ENCODE data around the gene PACS1.

Gene PACS1

GRCh38 chr11:66068154-66068821 is 1.8 kb upstream of the PACS1 start:
- H3K36me3 ChIP-seq = peaks cover 46 to 51% (median 47%) of the 10 kb centered on the region in 3 donors
- H3K27ac ChIP-seq = peak overlapping the region; percentile 94 to 97
- intact Hi-C loops (cut with DNase I; ENCODE audit: low total_unique reads) = no loop called here
- peaks cover 5 to 31% (median 25%) of the 10 kb centered on the region in 4 donors for H3K4me1 ChIP-seq
- no peaks in the 10 kb centered on the region for H3K9me3 ChIP-seq
- DNase-seq = peak; percentile 71 to 81
- H3K27me3 ChIP-seq = no peaks in the 10 kb centered on the region
- peak; percentile 71 to 87 for TF ChIP-seq CTCF (IDR thresholded peaks at IDR 0.05)
- no peak overlapping the region for H3K4me3 ChIP-seq

DNA sequence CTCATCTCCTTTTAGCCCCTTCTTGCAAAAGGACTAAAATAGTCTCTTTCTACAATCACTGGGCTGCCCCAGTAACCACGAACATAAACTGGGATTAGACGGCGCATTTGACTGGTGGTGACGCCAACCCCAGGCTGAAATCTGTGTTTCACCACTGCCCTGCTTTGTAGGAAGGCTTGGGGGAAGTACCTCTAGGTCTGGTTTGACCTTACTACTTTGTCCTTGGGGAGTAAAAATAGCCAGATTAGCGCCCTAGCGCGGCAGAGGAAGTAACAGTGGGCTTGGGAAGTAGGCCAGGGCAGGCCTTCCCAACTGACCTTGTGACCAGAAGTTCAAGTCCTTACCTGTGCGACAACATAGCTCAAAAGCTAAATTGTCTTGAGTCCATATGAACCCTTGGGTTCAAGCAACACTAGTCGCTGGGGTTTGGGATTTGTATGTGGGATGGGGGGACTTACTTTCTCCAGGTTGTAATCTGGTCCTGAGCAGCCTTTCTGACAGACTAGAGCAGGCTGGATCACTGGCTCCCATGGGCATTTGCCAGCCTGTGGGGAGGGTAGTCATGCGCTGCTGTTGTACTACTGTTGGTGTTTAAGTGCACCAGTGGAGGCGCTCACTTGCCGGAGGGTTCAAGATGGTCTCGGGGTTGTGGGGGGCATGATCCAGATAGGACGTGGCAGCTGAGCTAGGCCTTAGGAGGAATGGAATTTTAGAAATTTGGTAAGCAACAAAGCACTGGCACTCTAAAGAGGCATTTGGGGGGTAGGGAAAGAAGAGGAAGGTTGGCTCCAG is 953 bp upstream of the PACS1 start:
- intact Hi-C loops (cut with DNase I; ENCODE audit: low total_unique reads) = no loop called here
- peak overlapping the region; percentile 94 to 97 for H3K27ac ChIP-seq

GRCh38 chr11:66070604-66071380 is 720 bp downstream of the PACS1 start:
- no peak for TF ChIP-seq CTCF (IDR thresholded peaks at IDR 0.05)
- peak overlapping the region; percentile 60 to 90 for H3K4me3 ChIP-seq
- peaks cover 5 to 31% (median 25%) of the 10 kb centered on the region in 4 donors for H3K4me1 ChIP-seq
- DNase-seq = peak; percentile 73 to 85
- intact Hi-C loops (cut with DNase I; ENCODE audit: low total_unique reads) = no loop called here
- no peaks in the 10 kb centered on the region for H3K27me3 ChIP-seq
- H3K27ac ChIP-seq = peak overlapping the region; percentile 94 to 97
- H3K36me3 ChIP-seq = peaks cover 22 to 33% (median 30%) of the 10 kb centered on the region in 3 donors
- no peaks in the 10 kb centered on the region for H3K9me3 ChIP-seq

More for the DNA sequence above, 953 bp upstream of the PACS1 start:
- Histone ChIP-seq H3K36me3 (peaks cover 38 to 43% (median 38%) of the 10 kb centered on the region in 3 donors), H3K4me1 (peaks cover 5 to 31% (median 25%) of the 10 kb centered on the region in 4 donors), H3K27me3 (no peaks in the 10 kb centered on the region), H3K4me3 (peak overlapping the region; percentile 60 to 90), H3K9me3 (no peaks in the 10 kb centered on the region)
- peak in 1 of 2 experiments; percentile 13 for TF ChIP-seq CTCF (IDR thresholded peaks at IDR 0.05)
- peak; percentile 62 to 86 for DNase-seq

DNA sequence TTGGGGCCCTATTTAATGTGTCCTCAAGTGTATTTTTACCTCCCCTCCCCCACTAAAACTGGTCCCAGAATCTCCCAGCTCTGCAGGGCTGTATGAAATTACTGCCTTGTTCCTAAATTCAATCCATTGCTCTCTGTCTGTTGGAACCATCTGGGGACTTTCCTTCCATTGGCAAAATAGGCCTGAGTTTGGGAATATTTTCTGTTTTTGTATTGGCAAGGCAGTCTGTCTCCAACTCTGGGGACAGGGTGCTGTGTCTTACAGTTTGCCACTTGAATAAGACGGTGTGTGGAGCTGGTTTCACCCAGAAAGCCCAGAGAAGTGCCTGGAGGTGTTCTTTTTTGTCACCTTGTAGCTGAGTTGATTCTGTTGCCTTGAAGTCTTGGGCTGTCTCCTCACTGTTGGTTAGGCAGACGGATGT is 1.3 kb downstream of the PACS1 start:
- Histone ChIP-seq H3K9me3 (no peaks in the 10 kb centered on the region), H3K27me3 (no peaks in the 10 kb centered on the region), H3K4me1 (peaks cover 5 to 33% (median 28%) of the 10 kb centered on the region in 4 donors), H3K4me3 (peak overlapping the region; percentile 60 to 90), H3K27ac (peak overlapping the region; percentile 94 to 97), H3K36me3 (peaks cover 16 to 27% (median 24%) of the 10 kb centered on the region in 3 donors)
- DNase-seq = no peak
- TF ChIP-seq CTCF (IDR thresholded peaks at IDR 0.05) = no peak
- intact Hi-C loops (cut with DNase I; ENCODE audit: low total_unique reads) = no loop called here

- Histone ChIP-seq H3K27ac (peak overlapping the region; percentile 94 to 97), H3K4me1 (peaks cover 5 to 40% (median 35%) of the 10 kb centered on the region in 4 donors), H3K4me3 (no peak overlapping the region), H3K27me3 (no peaks in the 10 kb centered on the region), H3K9me3 (no peaks in the 10 kb centered on the region), H3K36me3 (peaks cover 10 to 20% (median 17%) of the 10 kb centered on the region in 3 donors)
- intact Hi-C loops (cut with DNase I; ENCODE audit: low total_unique reads) = no loop called here
- no peak for TF ChIP-seq CTCF (IDR thresholded peaks at IDR 0.05)
- DNase-seq = no peak
Observed at GRCh38 chr11:66072081-66072480, 2.0 kb downstream of the PACS1 start.
